ENCODE data around the gene EXOC3L2.
"Not testable (repeated sequence)": the region's sequence is repeated elsewhere in the genome, so short reads cannot be mapped to it uniquely, and the experiment has no call there.

EXOC3L2 gene

GRCh38 chr19:45256836-45257235 lies 11.6 kb upstream of the EXOC3L2 start:
- no peak for DNase-seq (ENCODE audit: extremely low read depth in 1 of 2, low read depth in 1 of 2)

- DNase-seq (ENCODE audit: extremely low read depth in 1 of 2, low read depth in 1 of 2) = no peak
Observed at GRCh38 chr19:45255611-45256157, 10.5 kb upstream of the EXOC3L2 start.

GRCh38 chr19:45254044-45254531 lies 8.9 kb upstream of the EXOC3L2 start:
- no peak for DNase-seq (ENCODE audit: extremely low read depth in 1 of 2, low read depth in 1 of 2)

- no peak for DNase-seq (ENCODE audit: extremely low read depth in 1 of 2, low read depth in 1 of 2)
Observed at GRCh38 chr19:45253396-45254027, 8.3 kb upstream of the EXOC3L2 start.

- DNase-seq (ENCODE audit: extremely low read depth in 1 of 2, low read depth in 1 of 2) = no peak
Observed at GRCh38 chr19:45251452-45252354, 6.5 kb upstream of the EXOC3L2 start.

- peak; percentile 21 to 28 for DNase-seq (ENCODE audit: extremely low read depth in 1 of 2, low read depth in 1 of 2)
Observed at GRCh38 chr19:45250832-45251451, 5.7 kb upstream of the EXOC3L2 start, which contains the start of gene MARK4. Gene MARK4, plus strand, starts transcription at chr19:45251271. Its CDS starts 318 bp downstream, at chr19:45251589.

GRCh38 chr19:45250216-45250831 lies 5.1 kb upstream of the EXOC3L2 start:
- DNase-seq (ENCODE audit: extremely low read depth in 1 of 2, low read depth in 1 of 2) = no peak

- no peak for DNase-seq (ENCODE audit: extremely low read depth in 1 of 2, low read depth in 1 of 2)
Observed at GRCh38 chr19:45249261-45250033, 4.2 kb upstream of the EXOC3L2 start.

GRCh38 chr19:45247136-45247535 lies 1.9 kb upstream of the EXOC3L2 start:
- DNase-seq (ENCODE audit: extremely low read depth in 1 of 2, low read depth in 1 of 2) = no peak

- no peak for DNase-seq (ENCODE audit: extremely low read depth in 1 of 2, low read depth in 1 of 2)
Observed at GRCh38 chr19:45245826-45246225, 619 bp upstream of the EXOC3L2 start.

GRCh38 chr19:45244133-45244794 lies 943 bp downstream of the EXOC3L2 start:
- no peak for DNase-seq (ENCODE audit: extremely low read depth in 1 of 2, low read depth in 1 of 2)

GRCh38 chr19:45243144-45243732 lies 2.0 kb downstream of the EXOC3L2 start:
- DNase-seq (ENCODE audit: extremely low read depth in 1 of 2, low read depth in 1 of 2) = no peak

- DNase-seq (ENCODE audit: extremely low read depth in 1 of 2, low read depth in 1 of 2) = no peak
Observed at GRCh38 chr19:45238556-45238955, 6.7 kb downstream of the EXOC3L2 start.

GRCh38 chr19:45235485-45235884 lies 9.7 kb downstream of the EXOC3L2 start:
- no peak for DNase-seq (ENCODE audit: extremely low read depth in 1 of 2, low read depth in 1 of 2)

GRCh38 chr19:45234089-45234869 lies 10.9 kb downstream of the EXOC3L2 start:
- DNase-seq (ENCODE audit: extremely low read depth in 1 of 2, low read depth in 1 of 2) = no peak

- DNase-seq (ENCODE audit: extremely low read depth in 1 of 2, low read depth in 1 of 2) = no peak
Observed at GRCh38 chr19:45231891-45232290, 13.3 kb downstream of the EXOC3L2 start.

GRCh38 chr19:45229056-45229455 lies 16.2 kb downstream of the EXOC3L2 start:
- DNase-seq (ENCODE audit: extremely low read depth in 1 of 2, low read depth in 1 of 2) = not testable (repeated sequence)

- no peak for DNase-seq (ENCODE audit: extremely low read depth in 1 of 2, low read depth in 1 of 2)
Observed at GRCh38 chr19:45224645-45225044, 20.6 kb downstream of the EXOC3L2 start.
